H1 (cell line): Measurements from ENCODE around the gene MYOD1. TPM values are rescaled to one million over a fixed set of nuclear protein-coding genes. Genes with fewer than 3 reads are reported as not detected.

Experiments
- CTCF ChIA-PET: fragments of 300-600 bp; sonication (Branson Sonifier 250); formaldehyde crosslinking; loops from one replicate; lab custom pipeline; 2021; ENCODE audit not compliant: partially characterized antibody; lab: Charles Lee
- POLR2A ChIA-PET: fragments of 300-600 bp; sonication (Branson Sonifier 250); formaldehyde crosslinking; loops from one replicate; lab custom pipeline; 2021; ENCODE audit warnings: inconsistent platforms; ENCODE audit not compliant: partially characterized antibody; lab: Charles Lee
- DNase-seq, 2 experiments: peaks; one replicate each; pipeline versions ENCODE4 v3.0.0 to v3.0.0-alpha.2; 2010 to 2022; ENCODE audit warnings: low spot score in 2 of 2, low read depth in 1 of 2, mixed read lengths in 1 of 2
- FAIRE-seq: peaks from 2 replicates; lab custom pipeline; 2011; peaks lifted over from hg19 to GRCh38; lab: Jason Lieb, UNC
- H2AFZ ChIP-seq: 2 replicates; pipeline ENCODE4 v1.8.1; 2012; ENCODE audit warnings: low read length, inconsistent platforms
- H2AK5ac ChIP-seq: 2 replicates; pipeline ENCODE4 v1.6.1; 2013; ENCODE audit warnings: low read depth, low read length
- H2BK120ac ChIP-seq: replicated peaks from 2 replicates; pipeline ENCODE3; 2013; ENCODE audit warnings: low read depth, low read length, inconsistent platforms
- H2BK12ac ChIP-seq: 2 replicates; pipeline ENCODE4 v1.6.1; 2013; ENCODE audit warnings: low read depth, low read length
- H2BK15ac ChIP-seq: 2 replicates; pipeline ENCODE4 v1.6.1; 2013; ENCODE audit warnings: low read length
- H2BK20ac ChIP-seq: 2 replicates; pipeline ENCODE4 v1.6.1; 2013; ENCODE audit warnings: low read length
- H2BK5ac ChIP-seq: 2 replicates; pipeline ENCODE4 v1.6.1; 2013; ENCODE audit warnings: low read depth, low read length
- H3K14ac ChIP-seq: 2 replicates; pipeline ENCODE4 v1.6.1; 2013; ENCODE audit warnings: inconsistent platforms; ENCODE audit not compliant: insufficient read length
- H3K18ac ChIP-seq: 2 replicates; pipeline ENCODE4 v1.6.1; 2013; ENCODE audit warnings: low read length; ENCODE audit errors: extremely low read depth
- H3K23ac ChIP-seq: 2 replicates; pipeline ENCODE4 v1.6.1; 2013; ENCODE audit warnings: inconsistent platforms; ENCODE audit not compliant: insufficient read length
- H3K23me2 ChIP-seq: 2 replicates; pipeline ENCODE4 v1.6.1; 2013; ENCODE audit warnings: low read depth, low read length
- H3K27ac ChIP-seq: 2 replicates; pipeline ENCODE4 v1.6.1; 2011; ENCODE audit warnings: low read depth, low read length, inconsistent platforms
- H3K27me3 ChIP-seq, 4 experiments: replicated peaks in 1 of 4; 1 replicate in 1 of 4; 2 replicates in 3 of 4; pipeline versions ENCODE4 v1.6.1 to v1.8.1; 2011 to 2013; ENCODE audit warnings: low read length in 3 of 4, mild to moderate bottlenecking in 3 of 4, inconsistent platforms in 2 of 4, mixed read lengths in 2 of 4, moderate library complexity in 1 of 4; ENCODE audit not compliant: control insufficient read depth in 3 of 4, insufficient read depth in 3 of 4; ENCODE audit errors: extremely low read depth in 1 of 4
- H3K36me3 ChIP-seq, 4 experiments: 2 replicates each; pipeline versions ENCODE4 v1.6.1 to v1.8.1; 2011 to 2013; ENCODE audit warnings: mild to moderate bottlenecking in 4 of 4, low read length in 3 of 4, moderate library complexity in 2 of 4, control low read depth in 1 of 4, inconsistent platforms in 1 of 4; ENCODE audit not compliant: insufficient read depth in 4 of 4, control insufficient read depth in 2 of 4
- H3K4ac ChIP-seq: replicated peaks from 2 replicates; pipeline ENCODE3; 2013; ENCODE audit warnings: low read length, low read depth, mixed read lengths, inconsistent platforms; ENCODE audit not compliant: insufficient read length
- H3K4me1 ChIP-seq, 4 experiments: replicated peaks in 1 of 4; 1 replicate in 1 of 4; 2 replicates in 3 of 4; pipeline versions ENCODE4 v1.6.1 to v1.8.1; 2011 to 2013; ENCODE audit warnings: low read length in 3 of 4, inconsistent platforms in 2 of 4, mixed read lengths in 1 of 4; ENCODE audit not compliant: insufficient read depth in 4 of 4, control insufficient read depth in 3 of 4
- H3K4me2 ChIP-seq, 2 experiments: 2 replicates each; pipeline versions ENCODE4 v1.6.1 to v1.8.1; 2011 to 2013; ENCODE audit warnings: low read depth in 2 of 2, low read length in 2 of 2, control low read depth in 1 of 2, inconsistent platforms in 1 of 2, mild to moderate bottlenecking in 1 of 2; ENCODE audit not compliant: insufficient read depth in 1 of 2
- H3K4me3 ChIP-seq, 4 experiments: fragments of 200-600, 300-600 bp in 1 of 4; sonication (generic), shearing (Covaris generic), sonication (Bioruptor Twin) in 1 of 4; 2 replicates each; pipeline versions ENCODE4 v1.5.1 to v1.8.1; 2011 to 2016; ENCODE audit warnings: low read length in 4 of 4, low read depth in 3 of 4, control low read depth in 2 of 4, inconsistent platforms in 2 of 4, mild to moderate bottlenecking in 2 of 4, mixed read lengths in 1 of 4, moderate library complexity in 1 of 4; ENCODE audit not compliant: insufficient read depth in 2 of 4; ENCODE audit errors: extremely low read depth in 1 of 4
- H3K56ac ChIP-seq: replicated peaks from 2 replicates; pipeline ENCODE3; 2013; ENCODE audit warnings: low read depth, mild to moderate bottlenecking, mixed read lengths, low read length, inconsistent platforms; ENCODE audit not compliant: insufficient read length
- H3K79me1 ChIP-seq: 2 replicates; pipeline ENCODE4 v1.6.1; 2013; ENCODE audit warnings: low read depth, low read length, control low read depth
- H3K79me2 ChIP-seq, 2 experiments: 2 replicates each; pipeline versions ENCODE4 v1.6.1 to v1.8.1; 2012 to 2013; ENCODE audit warnings: low read length in 2 of 2, mild to moderate bottlenecking in 2 of 2, inconsistent platforms in 1 of 2; ENCODE audit not compliant: insufficient read depth in 2 of 2, control insufficient read depth in 1 of 2
- H3K9ac ChIP-seq, 4 experiments: replicated peaks in 1 of 4; 1 replicate in 1 of 4; 2 replicates in 3 of 4; pipeline versions ENCODE4 v1.6.1 to v1.8.1; 2011 to 2013; ENCODE audit warnings: low read depth in 3 of 4, low read length in 3 of 4, control low read depth in 2 of 4, mild to moderate bottlenecking in 2 of 4, moderate library complexity in 2 of 4, inconsistent platforms in 1 of 4; ENCODE audit errors: extremely low read depth in 1 of 4
- H3K9me3 ChIP-seq, 2 experiments: 2 replicates each; pipeline versions ENCODE4 v1.6.1 to v1.8.1; 2012 to 2013; ENCODE audit warnings: mild to moderate bottlenecking in 2 of 2, moderate library complexity in 2 of 2, control low read depth in 1 of 2, inconsistent platforms in 1 of 2, low read depth in 1 of 2, low read length in 1 of 2, mixed read lengths in 1 of 2; ENCODE audit not compliant: insufficient read depth in 2 of 2
- H4K20me1 ChIP-seq, 2 experiments: replicated peaks in 1 of 2; 2 replicates each; pipeline versions ENCODE3 to v1.8.1; 2011 to 2013; ENCODE audit warnings: inconsistent platforms in 2 of 2, low read length in 2 of 2, mild to moderate bottlenecking in 1 of 2; ENCODE audit not compliant: insufficient read depth in 2 of 2, control insufficient read depth in 1 of 2
- H4K5ac ChIP-seq: 2 replicates; pipeline ENCODE4 v1.6.1; 2013; ENCODE audit warnings: low read length, low read depth, mixed read lengths, inconsistent platforms; ENCODE audit not compliant: insufficient read length
- H4K8ac ChIP-seq: 2 replicates; pipeline ENCODE4 v1.8.0; 2013; ENCODE audit warnings: mild to moderate bottlenecking, moderate library complexity, low read length, inconsistent platforms; ENCODE audit not compliant: insufficient read depth; ENCODE audit errors: extremely low read depth
- H4K91ac ChIP-seq: replicated peaks from 2 replicates; pipeline ENCODE3; 2013; ENCODE audit warnings: low read length, mixed read lengths, inconsistent platforms; ENCODE audit not compliant: insufficient read length
- NANOG ChIP-seq: IDR thresholded peaks from 2 replicates; pipeline ENCODE4 v1.6.1; 2011; ENCODE audit warnings: low read length, low read depth, mild to moderate bottlenecking, inconsistent platforms; ENCODE audit not compliant: insufficient read depth, poor library complexity, severe bottlenecking
- SAP30 ChIP-seq: fragments of 300-600 bp; sonication (generic); IDR thresholded peaks from 2 replicates; pipeline ENCODE4 v1.7.1; 2012; ENCODE audit warnings: low read length, moderate library complexity, mild to moderate bottlenecking, inconsistent platforms; ENCODE audit not compliant: insufficient read depth, insufficient replicate concordance
- WGBS, 2 experiments: shearing (Covaris generic) in 1 of 2; methylation state at CpG; one replicate each; pipeline versions ENCODE4 v1.1.6 to v1.1.7; 2013 to 2015; ENCODE audit warnings: low lambda C conversion rate in 2 of 2, mixed read lengths in 2 of 2, inconsistent platforms in 1 of 2, low coverage in 1 of 2, missing lambda C conversion rate in 1 of 2; ENCODE audit not compliant: insufficient replicate concordance in 2 of 2, insufficient coverage in 1 of 2, insufficient read length in 1 of 2; ENCODE audit errors: extremely low coverage in 1 of 2, missing lambda C conversion rate in 1 of 2; 5-methylcytosine and 5-hydroxymethylcytosine counted together
- polyA plus RNA-seq, 7 experiments: library from polyadenylated mRNA; depleted of rRNA in 3 of 7; stranded (reverse) in 5 of 7; unstranded in 2 of 7; fragments of >200 nt in 5 of 7; fragments of 200-250 nt in 2 of 7; gene quantifications; 1 replicate in 5 of 7; 2 replicates in 1 of 7; 4 replicates in 1 of 7; pipeline versions ENCODE4 v1.2.1 to v1.2.3, GENCODE V29; 2011 to 2013; ENCODE audit warnings: missing spikeins in 2 of 7, mixed read lengths in 2 of 7
- total RNA-seq: library from RNA; stranded (reverse); fragmentation: NEBNext Ultra II Directional; extraction: Animal tissue kit (Norgen Biotek cat#: 25700); gene quantifications from 2 replicates; pipeline ENCODE4 v1.2.1, GENCODE V29; 2021

Gene MYOD1
- total and polyA plus RNA-seq, 2 of the 8 experiments (the other 6 are each of a cell fraction or from before 2014, with no cell fraction given), result not detected

DNA sequence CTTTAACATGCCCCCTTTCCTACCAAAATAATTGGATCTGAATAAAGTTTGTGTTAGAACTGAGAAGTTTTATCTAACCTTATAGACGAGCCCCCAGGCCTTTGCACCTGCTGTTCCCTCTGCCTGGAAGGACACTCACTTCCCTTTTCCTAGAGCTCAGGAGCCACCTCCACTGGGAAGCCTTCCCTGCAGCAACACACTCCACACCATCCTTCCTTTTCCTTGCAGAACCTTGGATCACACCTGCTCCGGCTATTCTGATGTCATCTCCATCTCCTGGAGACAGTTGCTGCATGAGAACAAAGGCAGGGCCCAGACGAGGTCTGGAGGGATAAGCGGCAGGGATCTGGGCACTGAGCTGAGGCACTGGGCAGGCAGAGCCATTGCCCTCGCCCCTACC is 22.6 kb upstream of the MYOD1 start:
- H4K91ac ChIP-seq, result no peak overlapping the region
- no peak overlapping the region for H3K27ac ChIP-seq
- H4K8ac ChIP-seq, result no peak overlapping the region
- H3K18ac ChIP-seq, result no peak overlapping the region
- no peaks in the 10 kb centered on the region for H3K79me2 ChIP-seq
- H2BK5ac ChIP-seq, result no peak overlapping the region
- H2BK15ac ChIP-seq, result no peak overlapping the region
- no peak overlapping the region for H3K4me3 ChIP-seq
- peaks cover 5 to 33% (median 29%) of the 10 kb centered on the region in 4 experiments for H3K27me3 ChIP-seq
- H4K20me1 ChIP-seq, result peaks cover 0 to 2% of the 10 kb centered on the region in 2 experiments
- no peak overlapping the region for H3K4ac ChIP-seq
- WGBS, 2 experiments, result 92% methylated on average over 5 of the region's 5 CpGs; no CpG with 5 or more reads in 1 of the 2 experiments
- TF ChIP-seq NANOG (no peak), SAP30 (no peak)
- H3K79me1 ChIP-seq, result no peaks in the 10 kb centered on the region
- H3K9ac ChIP-seq, result no peak overlapping the region
- no peak overlapping the region for H2BK12ac ChIP-seq
- no peak overlapping the region for H2AFZ ChIP-seq
- POLR2A ChIA-PET, result no interaction called here
- H3K23me2 ChIP-seq, result no peaks in the 10 kb centered on the region; the same call in 1 of the 2 replicates
- H3K23ac ChIP-seq, result no peak overlapping the region
- H3K36me3 ChIP-seq, result no peaks in the 10 kb centered on the region
- DNase-seq (no peak), FAIRE-seq (no peak)
- no peak overlapping the region for H3K14ac ChIP-seq
- no peak overlapping the region for H2BK120ac ChIP-seq
- CTCF ChIA-PET, result interaction anchor here (0.9 to 3.1 kb wide), 9 partner anchors 13 to 282 kb away, joined by 3 to 11 read pairs (median 3); no protein-coding TSS in a partner anchor
- no peaks in the 10 kb centered on the region for H3K9me3 ChIP-seq
- no peak overlapping the region for H3K56ac ChIP-seq
- H2AK5ac ChIP-seq, result no peak overlapping the region
- no peak overlapping the region for H2BK20ac ChIP-seq
- no peak overlapping the region; a peak in 1 of 4 replicates for H3K4me2 ChIP-seq
- H3K4me1 ChIP-seq, result no peaks in the 10 kb centered on the region; a peak in 2 of 7 replicates
- H4K5ac ChIP-seq, result no peak overlapping the region
